Neural cell (in vitro differentiated cells): ENCODE results near the gene LRRK1. TPM values are rescaled to one million over a fixed set of nuclear protein-coding genes. Genes with fewer than 3 reads are reported as not detected.

ENCODE experiments used
- H2AFZ ChIP-seq: fragments of 200-600, 300-800 bp; sonication (generic), shearing (Covaris generic); 2 replicates; pipeline ENCODE4 v1.6.0; 2014; ENCODE audit warnings: low read depth, mild to moderate bottlenecking, antibody characterized with exemption, low read length, moderate library complexity
- H3F3A ChIP-seq: fragments of 200-600 bp; shearing (Covaris generic); 2 replicates; pipeline ENCODE4 v1.6.1; 2016; ENCODE audit warnings: mild to moderate bottlenecking, moderate library complexity, mixed read lengths, antibody characterized with exemption, low read length; ENCODE audit not compliant: insufficient read depth, poor library complexity, severe bottlenecking
- H3K27ac ChIP-seq: fragments of 200-600, 300-800 bp; sonication (generic), shearing (Covaris generic); 2 replicates; pipeline ENCODE4 v1.5.1; 2014; ENCODE audit warnings: mild to moderate bottlenecking, low read length, moderate library complexity
- H3K27me3 ChIP-seq: fragments of 300-800, 200-600 bp; sonication (generic), shearing (Covaris generic); 2 replicates; pipeline ENCODE4 v1.6.0; 2014; ENCODE audit warnings: mild to moderate bottlenecking, low read depth, low read length, moderate library complexity; ENCODE audit not compliant: insufficient read depth
- H3K36me3 ChIP-seq: fragments of 300-800, 200-600 bp; sonication (generic), shearing (Covaris generic); 2 replicates; pipeline ENCODE4 v1.5.1; 2014; ENCODE audit warnings: mild to moderate bottlenecking, antibody characterized with exemption, low read length, moderate library complexity; ENCODE audit not compliant: insufficient read depth
- H3K4me2 ChIP-seq: fragments of 300-800, 200-600 bp; sonication (generic), shearing (Covaris generic); 2 replicates; pipeline ENCODE4 v1.6.0; 2014; ENCODE audit warnings: mild to moderate bottlenecking, low read length
- H3K4me3 ChIP-seq: fragments of 300-800, 200-600 bp; sonication (generic), shearing (Covaris generic); 2 replicates; pipeline ENCODE4 v1.5.1; 2014; ENCODE audit warnings: mild to moderate bottlenecking, low read length, moderate library complexity
- H3K79me2 ChIP-seq: fragments of 200-600 bp; shearing (Covaris generic); replicated peaks from 2 replicates; pipeline ENCODE4 v1.6.0; 2014; ENCODE audit warnings: mild to moderate bottlenecking, low read length, moderate library complexity; ENCODE audit not compliant: insufficient read depth
- H3K9ac ChIP-seq: fragments of 300-800, 200-600 bp; sonication (generic), shearing (Covaris generic); 2 replicates; pipeline ENCODE4 v1.6.1; 2016; ENCODE audit warnings: mild to moderate bottlenecking, low read length, mixed read lengths
- H3K9me2 ChIP-seq: fragments of 200-600 bp; shearing (Covaris generic); 2 replicates; pipeline ENCODE4 v1.6.1; 2016; ENCODE audit warnings: mild to moderate bottlenecking, low read length, mixed read lengths; ENCODE audit not compliant: insufficient read depth
- H3K9me3 ChIP-seq: fragments of 200-600, 300-800 bp; sonication (generic), shearing (Covaris generic); 2 replicates; pipeline ENCODE4 v1.6.1; 2016; ENCODE audit warnings: mild to moderate bottlenecking, mixed run types, low read length, moderate library complexity, mixed read lengths
- H4K20me1 ChIP-seq: fragments of 200-600 bp; shearing (Covaris generic); 2 replicates; pipeline ENCODE4 v1.6.1; 2016; ENCODE audit warnings: mild to moderate bottlenecking, mixed run types; ENCODE audit not compliant: insufficient read depth
- EP300 ChIP-seq: fragments of 450-650 bp; conservative IDR thresholded peaks from 2 replicates; pipeline ENCODE4 v1.6.1; 2014; ENCODE audit warnings: antibody characterized with exemption, mild to moderate bottlenecking, moderate library complexity; ENCODE audit not compliant: poor library complexity, severe bottlenecking
- EZH2 ChIP-seq: fragments of 200-600, 300-800 bp; shearing (Covaris generic), sonication (generic); IDR thresholded peaks from 2 replicates; pipeline ENCODE4 v1.6.1; 2014; ENCODE audit warnings: antibody characterized with exemption, low read length, borderline replicate concordance, mild to moderate bottlenecking; ENCODE audit not compliant: insufficient read depth, poor library complexity, severe bottlenecking
- MXI1 ChIP-seq: fragments of 450-650 bp; conservative IDR thresholded peaks from 2 replicates; pipeline ENCODE4 v1.6.1; 2014; ENCODE audit warnings: antibody characterized with exemption, mild to moderate bottlenecking; ENCODE audit not compliant: poor library complexity, severe bottlenecking
- POLR2AphosphoS5 ChIP-seq: IDR thresholded peaks from 2 replicates; pipeline ENCODE4 v1.6.1; 2012
- RAD21 ChIP-seq: fragments of 450-650 bp; conservative IDR thresholded peaks from 2 replicates; pipeline ENCODE4 v1.6.1; 2014; ENCODE audit warnings: antibody characterized with exemption, mild to moderate bottlenecking, moderate library complexity
- SMC3 ChIP-seq: fragments of 450-650 bp; conservative IDR thresholded peaks from 2 replicates; pipeline ENCODE4 v1.6.1; 2014; ENCODE audit warnings: antibody characterized with exemption, mild to moderate bottlenecking, moderate library complexity; ENCODE audit not compliant: poor library complexity
- TAF1 ChIP-seq: IDR thresholded peaks from 2 replicates; pipeline ENCODE4 v1.6.1; 2012; ENCODE audit warnings: low read depth
- polyA plus RNA-seq: library from polyadenylated mRNA; depleted of rRNA; stranded (reverse); fragments of >200 nt; gene quantifications from 2 replicates; pipeline ENCODE4 v1.2.3, GENCODE V29; 2014
- TF ChIP-seq, protein P1 (sequence below): fragments of 450-650 bp; IDR thresholded peaks from 2 replicates; pipeline ENCODE4 v1.5.1; 2014; ENCODE audit warnings: antibody characterized with exemption, mild to moderate bottlenecking, moderate library complexity; ENCODE audit not compliant: poor library complexity, severe bottlenecking
- TF ChIP-seq, protein P2 (sequence below): IDR thresholded peaks from 2 replicates; pipeline ENCODE4 v1.6.1; 2012; ENCODE audit warnings: borderline replicate concordance

LRRK1 gene
- polyA plus RNA-seq, 1 donor from 2014 or later, result 0.06 TPM

DNA sequence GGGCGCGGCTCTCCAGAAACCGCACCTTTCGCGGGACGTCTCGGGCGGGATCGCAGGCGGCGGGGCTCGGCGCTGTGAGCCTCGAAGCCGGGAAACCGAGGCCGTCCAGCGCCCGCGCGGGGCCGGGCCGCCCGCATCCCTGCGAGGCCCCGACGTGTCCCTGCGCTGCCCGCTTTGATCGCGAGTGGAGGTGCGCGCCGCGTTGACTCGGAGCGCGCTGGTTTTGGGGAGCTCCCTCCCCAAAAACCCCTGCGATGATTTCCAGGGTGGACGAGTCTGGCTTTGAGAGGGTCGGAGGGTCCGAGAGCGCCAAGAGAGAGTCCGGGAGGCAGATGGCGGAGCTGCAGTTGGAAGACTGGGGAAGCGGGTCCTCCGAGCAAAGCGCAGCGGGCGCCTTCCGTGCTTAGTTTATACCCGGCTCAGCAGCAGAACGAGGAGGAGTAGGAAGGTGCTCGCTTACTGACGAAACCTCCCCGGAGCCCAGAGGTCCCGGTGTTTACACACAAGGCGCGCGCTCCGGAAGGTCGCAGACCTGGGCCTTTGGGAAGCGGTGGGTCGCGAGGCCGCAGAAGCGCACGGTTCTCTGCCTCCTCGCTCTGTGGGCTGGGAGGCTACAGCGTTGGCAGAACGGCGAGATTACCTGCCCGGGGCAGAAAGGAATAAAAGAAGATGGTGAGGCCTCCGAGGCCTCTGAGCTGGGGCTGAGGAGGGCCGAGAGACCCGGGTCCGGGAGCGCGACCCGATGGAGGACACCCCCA is 38.8 kb upstream of the LRRK1 start:
- Histone ChIP-seq H3K4me2 (peak overlapping the region; percentile 24), H3K9ac (no peak overlapping the region), H2AFZ (no peak overlapping the region)

DNA sequence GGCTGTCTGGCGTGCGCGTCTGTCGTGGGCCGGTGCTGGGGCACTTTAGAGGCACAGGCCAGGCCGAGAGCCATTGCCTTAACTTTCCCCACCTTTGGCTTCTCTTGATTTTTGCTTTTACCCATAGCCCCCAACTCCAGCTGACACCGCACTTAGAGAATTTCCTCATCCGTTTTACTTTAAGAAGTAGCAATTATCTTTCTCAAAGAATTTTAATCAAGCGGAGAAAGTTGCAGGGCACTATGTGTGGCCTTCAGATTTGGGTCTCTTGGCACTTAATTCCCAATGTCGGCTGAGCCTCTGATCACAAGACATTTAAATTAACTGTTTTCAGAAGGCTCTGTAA is 38.3 kb upstream of the LRRK1 start:
- H3K9me2 ChIP-seq, result no peaks in the 10 kb centered on the region
- no peaks in the 10 kb centered on the region for H3F3A ChIP-seq
- H3K27me3 ChIP-seq, result peaks cover 74% of the 10 kb centered on the region
- TF ChIP-seq EZH2 (no peak), TAF1 (no peak), POLR2AphosphoS5 (no peak), RAD21 (no peak), MXI1 (no peak), SMC3 (no peak), EP300 (no peak)
- TF ChIP-seq, protein P1, sequence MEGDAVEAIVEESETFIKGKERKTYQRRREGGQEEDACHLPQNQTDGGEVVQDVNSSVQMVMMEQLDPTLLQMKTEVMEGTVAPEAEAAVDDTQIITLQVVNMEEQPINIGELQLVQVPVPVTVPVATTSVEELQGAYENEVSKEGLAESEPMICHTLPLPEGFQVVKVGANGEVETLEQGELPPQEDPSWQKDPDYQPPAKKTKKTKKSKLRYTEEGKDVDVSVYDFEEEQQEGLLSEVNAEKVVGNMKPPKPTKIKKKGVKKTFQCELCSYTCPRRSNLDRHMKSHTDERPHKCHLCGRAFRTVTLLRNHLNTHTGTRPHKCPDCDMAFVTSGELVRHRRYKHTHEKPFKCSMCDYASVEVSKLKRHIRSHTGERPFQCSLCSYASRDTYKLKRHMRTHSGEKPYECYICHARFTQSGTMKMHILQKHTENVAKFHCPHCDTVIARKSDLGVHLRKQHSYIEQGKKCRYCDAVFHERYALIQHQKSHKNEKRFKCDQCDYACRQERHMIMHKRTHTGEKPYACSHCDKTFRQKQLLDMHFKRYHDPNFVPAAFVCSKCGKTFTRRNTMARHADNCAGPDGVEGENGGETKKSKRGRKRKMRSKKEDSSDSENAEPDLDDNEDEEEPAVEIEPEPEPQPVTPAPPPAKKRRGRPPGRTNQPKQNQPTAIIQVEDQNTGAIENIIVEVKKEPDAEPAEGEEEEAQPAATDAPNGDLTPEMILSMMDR, result no peak
- TF ChIP-seq, protein P2, sequence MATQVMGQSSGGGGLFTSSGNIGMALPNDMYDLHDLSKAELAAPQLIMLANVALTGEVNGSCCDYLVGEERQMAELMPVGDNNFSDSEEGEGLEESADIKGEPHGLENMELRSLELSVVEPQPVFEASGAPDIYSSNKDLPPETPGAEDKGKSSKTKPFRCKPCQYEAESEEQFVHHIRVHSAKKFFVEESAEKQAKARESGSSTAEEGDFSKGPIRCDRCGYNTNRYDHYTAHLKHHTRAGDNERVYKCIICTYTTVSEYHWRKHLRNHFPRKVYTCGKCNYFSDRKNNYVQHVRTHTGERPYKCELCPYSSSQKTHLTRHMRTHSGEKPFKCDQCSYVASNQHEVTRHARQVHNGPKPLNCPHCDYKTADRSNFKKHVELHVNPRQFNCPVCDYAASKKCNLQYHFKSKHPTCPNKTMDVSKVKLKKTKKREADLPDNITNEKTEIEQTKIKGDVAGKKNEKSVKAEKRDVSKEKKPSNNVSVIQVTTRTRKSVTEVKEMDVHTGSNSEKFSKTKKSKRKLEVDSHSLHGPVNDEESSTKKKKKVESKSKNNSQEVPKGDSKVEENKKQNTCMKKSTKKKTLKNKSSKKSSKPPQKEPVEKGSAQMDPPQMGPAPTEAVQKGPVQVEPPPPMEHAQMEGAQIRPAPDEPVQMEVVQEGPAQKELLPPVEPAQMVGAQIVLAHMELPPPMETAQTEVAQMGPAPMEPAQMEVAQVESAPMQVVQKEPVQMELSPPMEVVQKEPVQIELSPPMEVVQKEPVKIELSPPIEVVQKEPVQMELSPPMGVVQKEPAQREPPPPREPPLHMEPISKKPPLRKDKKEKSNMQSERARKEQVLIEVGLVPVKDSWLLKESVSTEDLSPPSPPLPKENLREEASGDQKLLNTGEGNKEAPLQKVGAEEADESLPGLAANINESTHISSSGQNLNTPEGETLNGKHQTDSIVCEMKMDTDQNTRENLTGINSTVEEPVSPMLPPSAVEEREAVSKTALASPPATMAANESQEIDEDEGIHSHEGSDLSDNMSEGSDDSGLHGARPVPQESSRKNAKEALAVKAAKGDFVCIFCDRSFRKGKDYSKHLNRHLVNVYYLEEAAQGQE, result no peak
- H3K4me3 ChIP-seq, result no peak overlapping the region
- no peaks in the 10 kb centered on the region for H4K20me1 ChIP-seq
- H3K4me2 ChIP-seq, result no peak overlapping the region
- H3K9me3 ChIP-seq, result no peaks in the 10 kb centered on the region
- H3K9ac ChIP-seq, result no peak overlapping the region
- H3K36me3 ChIP-seq, result no peaks in the 10 kb centered on the region
- no peaks in the 10 kb centered on the region for H3K79me2 ChIP-seq
- H3K27ac ChIP-seq, result no peak overlapping the region
- no peak overlapping the region for H2AFZ ChIP-seq

More for the DNA sequence above, 38.8 kb upstream of the LRRK1 start:
- Histone ChIP-seq H3K36me3 (no peaks in the 10 kb centered on the region), H3K9me2 (no peaks in the 10 kb centered on the region), H3K4me3 (peak overlapping the region; percentile 52), H3F3A (no peaks in the 10 kb centered on the region), H3K9me3 (no peaks in the 10 kb centered on the region), H4K20me1 (no peaks in the 10 kb centered on the region), H3K79me2 (no peaks in the 10 kb centered on the region), H3K27ac (no peak overlapping the region), H3K27me3 (peaks cover 74% of the 10 kb centered on the region)
- peak; percentile 81 for TF ChIP-seq EZH2
- TF ChIP-seq, protein P2, result no peak
